Heart left ventricle (tissue), 13 donors: ENCODE results near the gene ABCA7.

Experiments
- CTCF ChIP-seq, 12 donors: fragments of 200-600 bp; sonication (generic) in 4 of 12; IDR thresholded peaks; one replicate each; pipeline versions ENCODE4 v1.5.0 to v1.8.0; 2018 to 2022; ENCODE audit warnings: antibody characterized with exemption in 12 of 12, mild to moderate bottlenecking in 5 of 12
- POLR2A ChIP-seq, 2 donors: fragments of 450-650 bp; IDR thresholded peaks; one replicate each; pipeline ENCODE4 v1.6.1; 2017; ENCODE audit warnings: antibody characterized with exemption in 2 of 2, mild to moderate bottlenecking in 2 of 2, moderate library complexity in 2 of 2
- donor health status: ischemic (EF 13 %, LVEDD 7.1; RV severe dilation, severe dysfunction).
- donor health status: DM: no; HTN: yes; CAD: no.
- donor health status: DM: no; HTN: no; CAD: no.
- donor health status: ischemic (EF 25% LVEDD 6.9; RV normal size, moderate dysfunction).
- donor health status: ischemic (EF 25% LVEDD 5.7; RV mildly dilated, moderate dysfunction).
- donor health status: ischemic (EF 35%, LVEDD 5.7; RV mildly dilated, moderate dysfunction).
- donor health status: nonischemic (EF 11% LVEDD 7.7; RV severe dilation, severe dysfunction).
- donor health status: DM: yes; HTN: yes; CAD: no.
- donor health status: PGD.
- donor health status: ischemic (EF 29% LVEDD 5.4; RV normal size, mild dysfunction).
- donor health status: nonischemic (EF 23%, LVEDD 6.1; RV moderate dilation, normal function).

GRCh38 chr19:1104311-1105007, 64.6 kb downstream of the ABCA7 start:
- TF ChIP-seq CTCF (IDR thresholded peaks at IDR 0.05) (peak in 1 of 12 donors; percentile 6), POLR2A (IDR thresholded peaks at IDR 0.05) (no peak)
